Measurements from ENCODE around the gene IFI27L1. TPM values are rescaled to one million over a fixed set of nuclear protein-coding genes. Genes with fewer than 3 reads are reported as not detected.

The IFI27L1 gene
- total RNA-seq, 1 experiment from 2014 or later, result 26.0 TPM

GRCh38 chr14:94113073-94113472, 32.0 kb downstream of the IFI27L1 start:
- no peak for TF ChIP-seq CEBPB (IDR thresholded peaks at IDR 0.05; ENCODE audit: low read depth)
- TF ChIP-seq ZFX (IDR thresholded peaks at IDR 0.05), result no peak
- no peak for TF ChIP-seq TCF7L2 (IDR thresholded peaks at IDR 0.05; ENCODE audit: borderline replicate concordance, extremely low read depth, insufficient read depth, insufficient read length)
- no peak for TF ChIP-seq SRF (IDR thresholded peaks at IDR 0.05; ENCODE audit: low read depth)
- TF ChIP-seq YY1 (IDR thresholded peaks at IDR 0.05; ENCODE audit: extremely low read depth, insufficient replicate concordance, low read depth, low read length), result no peak
- no peak for TF ChIP-seq REST (IDR thresholded peaks at IDR 0.05; ENCODE audit: low read depth)
- no peak for TF ChIP-seq CTCF (IDR thresholded peaks at IDR 0.05 in 2 of 3, conservative IDR thresholded peaks at IDR 0.05 in 1 of 3; ENCODE audit: borderline replicate concordance in 1 of 3, insufficient read depth in 1 of 3, low read depth in 2 of 3, low read length in 2 of 3)
- no peak for TF ChIP-seq FOSL1 (IDR thresholded peaks at IDR 0.05; ENCODE audit: low read depth)
- TF ChIP-seq CBX3 (IDR thresholded peaks at IDR 0.05; ENCODE audit: low read depth), result no peak
- no peak for TF ChIP-seq ELF1 (IDR thresholded peaks at IDR 0.05; ENCODE audit: borderline replicate concordance, low read depth)
- TF ChIP-seq EZH2phosphoT487 (IDR thresholded peaks at IDR 0.05; ENCODE audit: borderline replicate concordance), result no peak
- no peak for TF ChIP-seq MAX (IDR thresholded peaks at IDR 0.05)
- TF ChIP-seq POLR2A (IDR thresholded peaks at IDR 0.05; ENCODE audit: borderline replicate concordance, extremely low read depth, insufficient read depth, insufficient read length), result no peak
- TF ChIP-seq ATF3 (IDR thresholded peaks at IDR 0.05), result no peak
- TF ChIP-seq JUND (IDR thresholded peaks at IDR 0.05), result no peak
- TF ChIP-seq EGR1 (IDR thresholded peaks at IDR 0.05; ENCODE audit: low read depth), result no peak
- no peak for TF ChIP-seq ZNF274 (IDR thresholded peaks at IDR 0.05; ENCODE audit: low read depth, low read length)
- no peak for TF ChIP-seq EZH2 (IDR thresholded peaks at IDR 0.05)
- TF ChIP-seq RAD21 (IDR thresholded peaks at IDR 0.05; ENCODE audit: low read depth), result no peak
- no peak overlapping the region for H3K9ac ChIP-seq (ENCODE audit: low read length)
- no peaks in the 10 kb centered on the region for H3K27me3 ChIP-seq (ENCODE audit: insufficient read depth, low read length)
- no peaks in the 10 kb centered on the region for H3K9me3 ChIP-seq (ENCODE audit: control insufficient read depth in 1 of 2, insufficient read depth in 1 of 2, low read depth in 1 of 2, low read length in 2 of 2)
- peaks cover 0 to 18% of the 10 kb centered on the region in 2 experiments; a peak in 1 of 4 replicates for H3K4me1 ChIP-seq (ENCODE audit: control insufficient read depth in 1 of 2, insufficient read depth in 2 of 2, low read length in 2 of 2)
- no peaks in the 10 kb centered on the region for H3K36me3 ChIP-seq (ENCODE audit: control insufficient read depth in 1 of 2, insufficient read depth in 2 of 2, low read length in 2 of 2)
- POLR2A ChIA-PET, result no interaction called here
- intact Hi-C loops (cut with micrococcal nuclease), result no loop called here
- H3K79me2 ChIP-seq (ENCODE audit: insufficient read depth, low read length), result no peaks in the 10 kb centered on the region
- H2AFZ ChIP-seq (ENCODE audit: low read depth, low read length, poor library complexity, severe bottlenecking), result no peak overlapping the region
- H3K27ac ChIP-seq (ENCODE audit: low read depth, low read length), result no peak overlapping the region
- no peak overlapping the region for H3K4me3 ChIP-seq (replicated peaks in 1 of 2; ENCODE audit: low read depth in 1 of 2, low read length in 2 of 2)
- no peaks in the 10 kb centered on the region for H4K20me1 ChIP-seq (ENCODE audit: insufficient read depth)
- CTCF ChIA-PET, result no interaction called here
- no peak overlapping the region for H3K4me2 ChIP-seq (ENCODE audit: low read length)
- no peaks in the 10 kb centered on the region for H3K9me2 ChIP-seq (ENCODE audit: insufficient read depth)
- no peak for DNase-seq (ENCODE audit: low read depth, low spot score)
- ATAC-seq, result no peak
- RAD21 ChIA-PET (ENCODE audit: low non-redundant PET in 1 of 2, low total read pairs in 2 of 2, uncharacterized antibody in 2 of 2, unreplicated experiment in 2 of 2), result no interaction called here
- BruUV-seq (replicated peaks), result no TSS peak

Measured in HCT116 (cell line).